ENCODE measurements around the gene NCOA3.
A peak's percentile ranks its signal among the peaks of the same experiment; 100 is the strongest.

Gene NCOA3

DNA sequence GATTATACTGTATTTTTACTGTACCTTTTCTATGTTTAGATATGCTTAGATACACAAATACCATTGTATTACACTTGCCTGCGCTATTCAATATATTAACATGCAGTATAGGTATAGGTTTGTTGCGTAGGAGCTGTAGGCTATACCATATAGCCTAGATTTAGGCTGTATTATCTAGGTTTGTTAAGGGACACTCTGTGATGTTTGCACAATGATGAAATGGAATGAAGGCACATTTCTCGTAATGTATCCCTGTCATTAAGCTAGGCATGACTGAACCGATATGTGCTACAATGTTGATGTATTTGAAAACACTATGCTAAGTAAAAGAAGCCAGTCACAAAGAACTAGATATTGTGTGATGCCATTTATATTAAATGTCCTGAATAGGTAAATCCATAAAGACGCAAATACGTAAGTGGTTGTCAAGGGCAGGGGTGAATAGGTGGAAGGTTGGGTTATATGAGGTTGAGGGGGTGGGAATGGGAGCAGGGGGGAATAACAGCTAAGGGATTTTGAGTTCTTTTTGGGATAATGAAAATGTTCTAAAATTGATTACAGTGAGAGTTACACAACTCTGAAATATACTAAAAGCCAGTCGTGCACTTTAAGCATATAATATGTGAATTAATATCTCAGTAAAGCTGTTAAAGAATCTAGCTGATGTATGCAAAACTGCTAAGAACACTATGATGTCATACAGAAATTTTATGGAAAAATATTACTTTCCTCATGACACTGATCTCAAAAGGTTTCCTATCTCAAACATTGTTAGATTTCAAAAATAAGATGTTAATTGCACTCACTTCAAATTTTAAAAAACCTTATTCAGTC is 97.4 kb downstream of the NCOA3 start:
- no peak for DNase-seq (ENCODE audit: low read depth)

DNA sequence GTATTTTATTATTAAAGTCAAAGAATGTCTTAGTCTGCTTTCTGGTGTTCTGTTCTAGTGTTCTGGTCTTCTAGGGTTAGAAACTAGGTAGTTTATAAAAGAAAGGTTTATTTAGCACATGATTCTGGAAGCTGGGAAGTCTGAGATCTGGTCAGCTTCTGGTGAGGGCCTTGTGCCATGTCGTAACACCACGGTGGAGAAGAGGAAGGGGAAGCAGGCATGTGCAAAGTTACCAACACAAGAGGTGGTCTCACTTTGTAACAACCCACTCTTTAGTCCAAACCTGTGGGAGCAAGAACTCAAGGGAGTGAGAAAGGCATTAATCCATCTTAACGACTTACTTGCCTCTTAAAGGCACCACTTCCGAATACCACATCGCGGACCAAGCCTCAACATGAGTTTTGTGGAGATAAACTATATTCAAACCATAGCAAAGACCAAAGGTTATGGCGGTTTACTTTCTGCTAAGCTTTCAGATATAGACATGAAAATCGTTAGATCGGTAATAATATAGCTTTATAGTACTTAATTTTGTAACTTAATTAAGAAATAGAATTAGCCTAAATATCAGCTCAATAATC is 99.4 kb downstream of the NCOA3 start:
- DNase-seq (ENCODE audit: low read depth) = no peak

DNA sequence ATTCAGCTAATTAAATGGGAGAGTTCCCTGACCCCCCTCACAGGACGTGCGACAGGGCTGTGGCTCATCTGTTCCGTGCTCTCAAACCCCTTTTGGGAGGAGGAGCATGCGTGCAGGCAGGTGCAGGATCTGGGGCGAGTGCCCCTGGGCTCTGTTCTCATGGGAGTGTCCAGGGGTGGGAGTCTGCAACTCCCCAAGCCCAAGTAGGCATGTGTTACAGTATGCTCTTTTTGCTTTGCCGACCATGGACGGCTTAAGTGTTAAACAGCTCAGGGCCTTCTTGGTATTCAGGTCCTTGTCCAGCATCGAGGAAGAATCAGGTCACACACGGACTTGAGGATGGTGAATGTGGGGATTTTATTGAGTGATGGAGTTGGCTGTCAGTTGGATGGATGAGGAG is 101.6 kb downstream of the NCOA3 start:
- no peak for DNase-seq (ENCODE audit: low read depth)

DNA sequence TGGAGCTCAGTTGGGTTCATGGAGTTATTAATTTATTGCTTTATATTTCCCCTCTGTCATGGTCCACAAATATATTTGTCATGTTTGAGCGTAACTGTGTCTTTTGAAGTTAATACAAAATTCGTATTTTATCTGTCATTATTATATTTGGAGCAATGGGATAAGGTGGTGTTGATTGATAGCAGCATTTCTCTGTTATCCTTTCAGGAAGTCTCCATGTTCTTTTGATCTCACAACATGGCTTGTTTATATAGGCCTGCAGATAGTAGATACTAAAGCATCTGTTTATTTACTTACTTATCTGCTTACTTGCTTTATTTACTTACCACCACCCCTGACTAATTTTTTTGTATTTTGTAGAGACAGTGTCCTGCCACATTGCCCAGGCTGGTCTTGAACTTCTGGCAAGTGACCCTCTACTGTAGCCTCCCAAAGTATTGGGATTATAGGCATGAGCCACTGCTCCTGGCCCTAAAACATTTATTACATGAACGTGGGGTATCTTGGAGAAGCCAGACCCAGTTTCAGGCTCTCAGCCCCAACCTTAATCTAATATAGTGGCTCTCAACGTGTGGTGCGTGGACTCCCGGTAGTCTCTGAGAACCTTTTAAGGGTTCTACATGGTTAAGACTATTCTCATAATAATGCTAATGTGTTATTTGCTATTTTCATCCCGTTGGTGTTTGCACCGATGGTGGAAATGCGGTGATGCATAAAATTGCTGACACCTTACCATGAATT is 104.2 kb downstream of the NCOA3 start:
- DNase-seq (ENCODE audit: low read depth) = no peak

DNA sequence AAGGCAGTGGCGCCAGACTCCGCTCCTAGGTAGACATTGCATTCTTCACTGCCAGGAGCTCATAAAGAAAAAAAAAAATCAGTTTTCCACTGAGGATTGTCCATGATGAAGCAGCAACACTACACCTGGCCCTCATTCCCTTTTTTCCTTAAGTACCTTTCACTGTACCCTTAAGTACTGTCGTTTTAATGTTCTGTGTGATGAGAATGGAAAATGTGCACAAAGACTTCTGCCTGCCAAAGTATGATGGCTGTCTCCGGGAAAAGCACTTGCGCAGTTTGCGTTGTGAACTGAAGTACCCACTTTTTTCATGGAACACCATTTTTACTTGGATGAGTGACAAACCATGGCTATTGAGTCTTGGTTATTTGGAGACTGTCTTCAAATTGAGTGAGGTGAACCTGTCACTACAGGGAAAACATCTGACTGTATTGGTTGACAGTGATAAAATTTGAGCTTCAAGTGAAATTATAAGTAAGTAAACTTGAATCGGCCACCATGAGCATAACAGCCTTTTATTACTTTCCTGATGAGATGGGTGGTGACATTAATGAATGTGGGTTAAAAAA is 104.8 kb downstream of the NCOA3 start:
- no peak for DNase-seq (ENCODE audit: low read depth)

DNA sequence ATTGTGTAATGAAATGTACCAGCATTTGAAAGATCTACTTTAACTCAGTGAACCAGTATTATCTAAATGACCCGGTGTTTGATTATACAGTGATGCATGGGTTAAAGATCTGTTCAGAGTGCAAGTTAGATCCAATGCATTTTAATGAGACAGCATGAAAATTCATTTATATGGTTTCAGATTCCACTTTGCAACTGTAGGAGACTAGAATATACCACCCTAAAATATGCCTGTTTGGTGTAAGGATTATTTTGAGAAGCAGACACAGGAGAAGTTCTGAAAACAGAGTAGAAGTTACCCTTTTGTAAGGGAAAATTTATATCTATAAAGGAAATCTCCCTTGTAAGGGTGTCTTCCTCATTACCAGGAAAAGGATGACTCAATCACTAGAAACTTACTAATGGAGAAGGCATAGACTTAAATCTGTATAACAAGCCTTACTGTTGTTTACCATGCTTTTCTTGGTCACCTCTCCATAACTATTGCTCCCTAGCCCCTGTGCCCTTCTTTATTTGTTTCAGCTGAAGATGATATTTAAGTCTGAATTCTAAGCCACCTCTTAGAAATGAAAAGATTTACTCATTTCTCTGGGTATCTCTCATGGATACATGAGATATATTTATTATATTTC is 105.4 kb downstream of the NCOA3 start:
- DNase-seq (ENCODE audit: low read depth) = no peak

DNA sequence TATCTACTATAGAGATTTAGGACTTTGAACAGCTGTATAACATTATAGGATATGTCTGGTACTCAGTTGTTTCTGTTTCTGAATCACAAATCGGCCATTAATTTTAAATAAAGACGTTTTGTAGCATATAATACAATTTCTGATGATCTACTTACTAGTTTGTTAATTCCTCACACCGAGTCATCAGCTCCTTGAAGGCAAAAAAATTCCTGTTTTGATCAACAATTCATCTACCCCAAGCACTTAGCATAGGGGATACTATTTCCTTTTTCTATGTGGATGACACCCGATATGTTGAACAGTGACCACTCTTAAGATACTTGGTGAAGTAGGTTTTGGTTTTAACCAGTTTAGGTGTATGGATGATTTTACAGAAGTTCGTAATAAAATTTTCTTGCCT is 107.3 kb downstream of the NCOA3 start:
- no peak for DNase-seq (ENCODE audit: low read depth)

DNA sequence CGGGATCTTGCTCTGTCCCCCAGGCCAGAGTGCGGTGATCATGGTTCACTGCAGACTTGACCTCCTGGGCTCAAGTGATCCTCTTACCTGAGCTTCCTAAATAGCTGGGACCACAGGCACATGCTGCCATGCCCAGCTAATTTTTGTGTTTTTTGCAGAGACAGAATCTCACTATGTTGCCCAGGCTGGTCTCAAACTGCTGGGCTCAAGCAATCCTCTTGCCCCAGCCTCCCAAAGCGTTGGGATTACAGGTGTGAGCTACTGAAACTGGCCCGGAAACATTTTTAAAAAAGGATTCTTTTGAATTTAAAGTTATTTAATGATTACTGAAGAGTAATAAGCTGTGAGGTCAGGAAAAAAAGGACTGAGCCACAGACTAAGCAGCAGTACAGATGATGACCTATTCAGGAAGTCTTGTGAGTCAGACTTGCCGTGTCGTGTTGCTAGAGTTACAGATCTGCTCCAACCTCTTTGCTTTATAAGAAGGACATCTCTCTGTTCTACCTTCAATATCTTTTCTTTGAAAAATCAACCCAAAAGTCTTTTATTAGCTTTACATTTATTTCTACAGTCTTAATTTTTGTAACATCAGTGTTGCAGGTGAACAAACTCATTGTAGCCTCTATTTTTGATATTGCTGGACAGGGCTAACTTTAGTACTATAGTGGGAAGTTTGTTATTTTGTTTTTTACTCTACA is 108.7 kb downstream of the NCOA3 start:
- peak; percentile 55 for DNase-seq (ENCODE audit: low read depth)

DNA sequence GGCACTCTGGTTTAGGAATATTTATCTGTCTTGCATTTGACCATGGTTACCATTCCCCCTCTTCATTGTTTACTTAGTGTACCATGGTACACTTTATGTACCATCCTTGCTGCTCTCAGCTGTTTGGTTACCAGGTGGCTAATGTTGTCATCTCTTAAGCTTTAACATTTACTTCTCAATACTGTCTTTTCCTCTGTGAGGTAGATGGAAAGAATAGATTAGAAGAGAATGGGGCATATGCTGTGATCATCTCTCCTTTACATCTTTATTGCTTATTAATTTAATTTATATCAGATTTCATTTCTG is 109.2 kb downstream of the NCOA3 start:
- no peak for DNase-seq (ENCODE audit: low read depth)

DNA sequence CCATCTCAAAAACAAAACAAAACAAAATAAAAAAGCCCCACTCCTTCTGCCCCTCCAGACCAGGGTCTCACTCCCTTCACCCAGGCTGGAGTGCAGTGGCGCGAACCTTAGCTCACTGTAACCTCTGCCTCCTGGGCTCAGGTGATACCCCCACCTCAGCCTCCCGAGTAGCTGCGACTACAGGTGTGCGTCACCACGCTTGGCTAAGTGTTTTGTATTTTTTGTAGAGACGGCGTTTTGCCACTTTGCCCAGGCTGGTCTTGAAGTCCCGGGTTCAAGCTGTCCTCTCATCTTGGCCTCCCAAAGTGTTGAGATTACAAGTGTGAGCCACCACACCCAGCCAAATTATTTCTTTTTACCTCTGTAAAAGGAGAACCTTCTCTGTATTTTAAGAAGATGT is 110.1 kb downstream of the NCOA3 start:
- DNase-seq (ENCODE audit: low read depth) = no peak

DNA sequence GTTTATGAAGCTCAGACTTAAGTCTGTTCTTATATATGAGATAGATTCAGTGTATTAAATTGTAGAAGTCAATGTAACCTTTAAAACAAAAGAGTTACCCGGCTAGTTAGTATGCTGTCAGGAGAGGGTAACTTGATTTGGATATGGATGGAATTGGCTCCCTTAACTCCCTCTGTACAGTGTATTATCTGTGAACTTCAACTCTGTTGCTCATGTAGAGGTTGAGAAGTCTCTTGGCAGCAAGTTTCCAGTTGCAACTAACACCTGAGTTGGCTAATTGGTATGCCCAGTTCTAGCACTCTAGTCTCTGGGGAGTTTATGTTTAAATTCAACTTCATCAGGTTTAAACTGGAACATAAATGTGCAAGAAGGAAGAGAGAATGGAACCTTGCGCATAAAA is 111.0 kb downstream of the NCOA3 start:
- DNase-seq (ENCODE audit: low read depth) = no peak

DNA sequence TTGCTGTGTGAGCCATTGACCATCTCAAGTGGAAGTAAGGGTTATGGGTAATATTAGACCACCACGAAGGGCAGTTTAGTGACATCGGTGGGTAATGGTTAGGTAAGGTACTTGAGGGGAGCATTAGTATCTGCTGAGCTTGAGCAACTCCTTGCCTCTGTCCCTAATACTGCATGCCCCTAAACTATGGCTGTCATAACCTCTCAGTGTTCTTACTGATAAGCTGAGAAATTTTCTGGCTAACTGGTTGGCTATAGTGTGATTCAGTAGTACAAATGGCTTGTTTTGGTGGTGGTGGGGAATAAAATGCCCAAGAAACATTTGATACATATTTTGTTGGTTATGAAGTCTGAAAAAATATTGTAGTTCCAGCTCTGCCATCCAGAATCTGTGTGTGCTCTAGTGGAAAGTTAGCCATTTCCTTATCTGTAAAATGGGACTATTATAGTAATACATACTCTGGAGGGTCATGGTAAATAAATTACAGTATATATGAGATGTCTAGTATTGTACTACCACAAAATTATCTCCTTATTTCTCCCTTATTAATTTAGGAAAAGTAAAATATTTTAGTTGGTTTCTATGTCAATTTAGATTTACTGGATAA is 113.1 kb downstream of the NCOA3 start:
- DNase-seq (ENCODE audit: low read depth) = no peak

DNA sequence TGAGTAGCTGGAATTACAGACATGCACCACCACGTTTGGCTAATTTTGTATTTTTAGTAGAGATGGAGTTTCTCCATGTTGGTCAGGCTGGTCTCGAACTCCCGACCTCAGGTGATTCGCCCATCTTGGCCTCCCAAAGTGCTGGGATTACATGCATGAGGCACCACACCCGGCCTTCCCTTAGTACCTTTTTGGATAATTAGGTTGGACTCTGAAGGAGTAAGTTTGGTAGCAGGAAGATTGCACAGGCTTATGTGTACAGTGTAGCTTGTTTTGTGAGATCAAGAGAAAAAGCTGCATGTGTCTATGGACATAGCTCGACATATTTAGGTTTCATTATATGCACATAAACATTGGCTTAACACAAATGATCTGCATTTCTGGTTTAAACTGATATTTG is 116.8 kb downstream of the NCOA3 start:
- DNase-seq (ENCODE audit: low read depth) = no peak

DNA sequence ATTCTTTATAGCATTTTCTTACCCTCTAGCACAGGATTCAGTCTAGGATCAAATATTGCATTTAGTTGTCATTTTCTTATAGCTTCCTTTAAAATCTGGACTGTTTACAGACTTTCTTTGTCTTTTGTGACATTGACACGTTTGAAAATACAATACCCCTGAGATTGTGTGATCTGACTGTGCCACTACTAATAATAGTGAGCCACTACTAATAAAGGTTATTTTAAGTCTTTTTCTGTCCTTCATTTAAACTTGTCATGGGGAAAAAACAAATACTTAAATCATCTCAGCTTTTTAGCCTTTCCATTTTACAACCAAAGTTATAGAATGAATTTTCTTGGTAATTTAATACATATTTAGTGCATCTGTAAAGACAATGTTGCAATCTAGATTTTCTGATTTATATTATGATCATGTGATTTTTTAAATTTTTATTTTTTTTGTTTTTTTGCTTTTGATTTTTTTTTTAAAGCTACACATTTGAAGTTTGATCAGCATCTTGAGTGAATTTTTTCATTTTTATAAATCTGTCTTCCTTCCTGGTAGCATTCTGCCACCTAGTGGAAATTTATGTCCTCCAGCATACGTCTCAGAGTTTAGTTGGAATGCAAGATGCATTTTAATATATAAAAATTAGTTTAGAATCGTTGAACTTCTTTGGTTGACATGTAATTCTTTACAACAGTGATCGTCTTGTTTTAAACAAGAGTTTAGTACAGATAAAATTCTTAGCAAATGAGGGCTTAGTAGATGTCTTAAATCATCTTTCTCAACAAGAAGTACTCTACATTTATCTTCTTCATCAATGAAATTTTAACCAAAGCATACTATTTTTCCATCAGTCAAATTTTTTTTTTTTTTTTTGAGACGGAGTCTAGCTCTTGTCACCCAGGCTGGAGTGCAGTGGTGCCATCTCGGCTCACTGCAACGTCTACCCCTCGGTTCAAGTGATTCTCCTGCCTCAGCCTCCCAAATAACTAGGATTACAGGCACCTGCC is 119.4 kb downstream of the NCOA3 start:
- DNase-seq (ENCODE audit: low read depth) = no peak

DNA sequence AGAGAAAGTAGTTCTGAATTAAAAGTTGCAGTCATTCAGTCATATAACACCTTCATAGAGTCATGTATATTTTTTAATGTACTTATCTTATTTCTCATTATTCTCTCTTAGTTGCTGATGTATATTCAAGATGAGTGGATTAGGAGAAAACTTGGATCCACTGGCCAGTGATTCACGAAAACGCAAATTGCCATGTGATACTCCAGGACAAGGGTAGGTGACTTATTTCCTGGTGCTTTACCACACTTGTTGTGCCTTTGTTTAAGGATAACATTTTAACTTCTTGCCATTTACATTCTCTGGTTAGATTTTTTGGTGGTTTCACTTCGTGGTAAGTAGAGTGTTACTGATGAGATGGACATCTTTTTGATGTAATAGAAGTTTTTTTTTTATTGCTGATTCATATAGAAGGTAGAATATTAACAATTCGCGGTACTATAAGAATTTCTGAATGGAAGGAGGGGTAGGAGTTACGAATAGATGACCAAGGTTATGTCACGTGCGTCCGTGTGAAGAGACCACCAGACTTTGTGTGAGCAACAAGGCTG is 120.5 kb downstream of the NCOA3 start:
- no peak for DNase-seq (ENCODE audit: low read depth)

DNA sequence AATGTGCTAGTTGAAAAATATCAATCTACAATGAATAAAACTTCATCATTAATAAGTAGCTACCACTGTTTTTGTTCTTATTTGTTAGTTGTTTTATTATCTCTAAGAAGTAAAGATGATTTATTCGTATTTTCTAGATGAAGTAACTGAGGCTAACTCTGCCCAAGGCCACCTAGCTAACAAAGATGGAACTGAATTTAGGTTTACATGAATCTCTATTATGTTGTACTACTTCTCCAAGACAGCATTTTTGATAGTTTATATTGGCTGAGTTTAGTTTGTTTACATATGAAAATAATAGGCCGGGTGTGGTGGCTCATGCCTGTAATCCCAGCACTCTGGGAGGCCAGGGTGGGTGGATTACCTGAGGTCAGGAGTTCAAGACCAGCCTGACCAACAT is 121.5 kb downstream of the NCOA3 start:
- DNase-seq (ENCODE audit: low read depth) = no peak

DNA sequence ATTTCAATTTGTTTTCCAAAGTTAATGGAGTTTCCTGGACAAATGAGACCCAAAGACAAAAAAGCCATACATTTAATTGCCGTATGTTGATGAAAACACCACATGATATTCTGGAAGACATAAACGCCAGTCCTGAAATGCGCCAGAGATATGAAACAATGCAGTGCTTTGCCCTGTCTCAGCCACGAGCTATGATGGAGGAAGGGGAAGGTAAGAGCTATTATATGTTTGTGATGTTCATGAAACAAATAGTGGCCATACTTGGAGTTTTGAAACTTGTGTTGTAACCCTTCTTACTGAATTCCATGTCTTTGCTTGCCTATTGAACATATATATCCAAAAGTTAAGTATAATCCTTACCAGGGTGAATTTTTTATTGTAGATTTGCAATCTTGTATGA is 125.9 kb downstream of the NCOA3 start:
- no peak for DNase-seq (ENCODE audit: low read depth)

DNA sequence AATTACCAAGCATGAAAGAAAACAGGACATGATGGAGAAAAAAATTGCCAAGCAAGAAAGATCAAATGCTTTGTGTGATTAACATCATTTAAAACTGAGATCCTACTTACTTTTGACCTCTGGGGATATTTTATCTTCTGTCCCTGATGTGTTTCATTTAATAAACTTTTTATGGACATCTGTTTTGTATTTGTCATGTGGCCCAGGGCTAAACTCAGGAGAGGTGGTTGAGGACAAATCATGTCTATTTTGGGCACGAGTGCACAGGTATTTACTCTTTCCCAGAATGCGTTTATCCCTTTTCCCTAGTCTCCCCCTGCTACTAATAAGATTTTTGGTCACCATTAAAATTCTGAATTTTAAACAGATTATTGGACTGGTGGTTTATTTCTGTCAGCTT is 128.2 kb downstream of the NCOA3 start:
- no peak for DNase-seq (ENCODE audit: low read depth)

DNA sequence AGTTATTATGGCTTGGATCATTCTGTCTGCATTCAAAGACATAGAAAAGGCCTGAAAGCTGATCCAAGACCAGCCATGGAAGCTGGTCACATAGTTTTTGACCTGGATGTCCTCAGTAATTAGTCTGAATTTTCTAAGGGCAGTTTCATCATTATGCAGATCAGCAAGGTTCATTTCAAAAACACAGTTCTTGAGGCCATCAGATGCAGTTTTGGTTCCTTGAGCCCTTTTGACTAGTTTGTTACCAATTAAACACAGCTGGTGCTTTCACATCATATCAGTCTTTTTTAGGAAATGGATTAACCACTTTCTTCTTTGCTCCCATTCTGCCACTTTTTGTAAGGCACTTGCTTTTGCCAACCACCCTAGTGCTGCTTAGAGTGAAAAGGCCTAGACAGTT is 129.4 kb downstream of the NCOA3 start:
- no peak for DNase-seq (ENCODE audit: low read depth)

DNA sequence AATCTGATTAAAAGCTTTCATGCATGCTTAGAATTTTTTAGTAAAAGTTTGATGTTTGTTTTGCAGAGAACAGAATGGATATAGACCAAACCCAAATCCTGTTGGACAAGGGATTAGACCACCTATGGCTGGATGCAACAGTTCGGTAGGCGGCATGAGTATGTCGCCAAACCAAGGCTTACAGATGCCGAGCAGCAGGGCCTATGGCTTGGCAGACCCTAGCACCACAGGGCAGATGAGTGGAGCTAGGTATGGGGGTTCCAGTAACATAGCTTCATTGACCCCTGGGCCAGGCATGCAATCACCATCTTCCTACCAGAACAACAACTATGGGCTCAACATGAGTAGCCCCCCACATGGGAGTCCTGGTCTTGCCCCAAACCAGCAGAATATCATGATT is 133.6 kb downstream of the NCOA3 start:
- DNase-seq (ENCODE audit: low read depth) = no peak
